Activated CD4-positive, alpha-beta T cell treated with anti-CD3 and anti-CD28 coated beads for 48 hours (primary cell): ENCODE results near the gene NSD2.

Experiments used
- DNase-seq: peaks from one replicate; pipeline ENCODE4 v3.0.0-alpha.2; 2020

Gene NSD2

DNA sequence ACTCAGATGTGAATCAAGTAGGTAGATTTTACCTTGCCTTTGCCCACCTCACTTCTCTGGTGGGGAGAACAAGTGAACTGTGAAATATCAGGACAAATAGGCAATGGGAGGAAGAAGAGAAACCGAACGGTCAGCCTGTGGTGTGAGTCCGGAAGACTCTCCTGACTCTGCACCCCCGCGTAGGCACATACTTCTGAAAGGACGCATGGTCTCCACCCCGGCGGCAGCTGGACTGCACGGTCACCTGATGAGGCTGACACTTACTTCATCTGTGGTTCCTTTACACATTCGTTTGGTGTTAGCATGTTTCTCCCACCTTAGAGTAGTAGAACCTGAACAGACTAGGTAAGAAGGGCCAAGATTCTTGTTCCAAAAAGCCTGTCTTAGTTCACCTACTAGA is 79.2 kb downstream of the NSD2 start:
- no peak for DNase-seq

DNA sequence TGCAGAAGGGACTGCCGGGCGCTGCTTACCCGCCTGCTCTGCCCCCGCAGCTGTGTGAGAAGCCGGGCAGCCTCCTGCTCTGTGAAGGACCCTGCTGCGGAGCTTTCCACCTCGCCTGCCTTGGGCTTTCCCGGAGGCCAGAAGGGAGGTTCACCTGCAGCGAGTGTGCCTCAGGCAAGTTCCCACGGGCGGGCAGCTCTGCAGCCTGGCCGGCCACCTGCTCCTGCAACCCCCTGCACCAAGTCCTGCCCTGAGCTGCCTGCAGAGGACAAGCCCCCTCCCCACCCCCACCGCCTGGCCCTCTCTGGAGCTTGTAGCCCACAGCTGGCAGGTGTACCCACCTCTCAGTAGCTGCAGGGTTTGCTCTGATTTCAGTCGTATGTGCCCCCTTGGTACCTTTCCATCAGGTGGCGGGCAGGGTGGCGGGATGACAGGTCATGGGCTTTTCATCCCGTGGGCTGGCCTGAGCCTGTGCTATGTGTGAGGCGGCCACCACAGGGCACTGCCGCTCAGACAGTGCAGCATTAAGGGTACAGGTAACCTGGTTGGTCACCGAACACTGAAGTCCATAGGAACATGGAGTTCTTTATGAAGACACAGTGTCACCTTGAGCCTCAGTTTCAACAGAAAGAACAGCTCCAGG is 81.0 kb downstream of the NSD2 start:
- no peak for DNase-seq

DNA sequence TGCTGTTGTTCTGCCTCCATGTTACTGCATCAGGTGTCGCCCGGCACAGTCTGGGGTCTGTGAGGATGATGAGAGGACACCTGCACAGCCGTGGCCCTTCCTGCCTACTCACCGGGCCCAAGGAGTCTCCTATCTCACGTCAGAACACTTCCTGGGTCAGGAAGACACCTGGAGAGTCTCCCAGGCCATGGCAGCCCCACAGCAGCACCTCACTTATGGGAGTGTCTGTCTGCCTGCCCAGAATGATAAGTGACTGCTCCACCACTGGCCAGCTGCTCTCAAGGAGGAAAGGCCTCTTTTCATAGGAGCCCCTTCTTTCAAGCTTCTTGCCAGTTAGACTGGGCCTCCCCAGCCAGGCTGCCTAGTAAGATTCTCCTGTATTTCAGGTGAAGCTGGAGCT is 81.5 kb downstream of the NSD2 start:
- DNase-seq = no peak

DNA sequence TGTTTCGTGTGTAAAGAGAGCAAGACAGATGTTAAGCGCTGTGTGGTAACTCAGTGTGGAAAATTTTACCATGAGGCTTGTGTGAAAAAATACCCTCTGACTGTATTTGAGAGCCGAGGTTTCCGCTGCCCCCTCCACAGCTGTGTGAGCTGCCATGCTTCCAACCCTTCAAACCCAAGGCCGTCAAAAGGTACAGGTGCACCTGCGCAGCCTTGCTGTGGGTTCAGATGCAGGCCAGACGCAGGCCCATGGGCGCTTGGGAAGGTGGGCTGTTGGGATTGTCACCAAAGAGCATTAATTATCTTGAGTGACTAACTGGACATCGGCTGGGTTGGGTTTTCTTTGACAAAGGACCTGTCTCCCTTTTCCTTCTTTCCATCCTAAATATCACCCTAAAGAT is 82.1 kb downstream of the NSD2 start:
- DNase-seq = no peak

DNA sequence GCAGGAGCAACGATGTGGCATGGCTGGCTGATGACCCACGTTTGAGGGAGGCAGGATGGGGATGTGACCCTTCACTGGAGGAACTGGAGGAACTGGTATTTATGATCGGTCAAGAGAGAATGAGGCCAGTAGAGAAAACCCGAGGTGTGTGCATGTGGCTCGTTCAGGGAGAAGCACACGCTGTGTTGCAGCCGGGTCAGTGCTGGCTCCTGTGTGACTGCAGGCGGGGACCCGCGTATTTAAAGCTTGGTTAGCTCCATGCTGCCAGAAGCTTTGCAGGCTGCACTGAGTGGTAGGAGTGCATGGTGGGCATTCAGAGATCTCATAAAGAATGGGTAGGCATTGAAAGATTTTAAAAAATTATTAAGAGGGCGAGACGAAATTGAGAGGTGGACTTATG is 85.4 kb downstream of the NSD2 start:
- DNase-seq = no peak

DNA sequence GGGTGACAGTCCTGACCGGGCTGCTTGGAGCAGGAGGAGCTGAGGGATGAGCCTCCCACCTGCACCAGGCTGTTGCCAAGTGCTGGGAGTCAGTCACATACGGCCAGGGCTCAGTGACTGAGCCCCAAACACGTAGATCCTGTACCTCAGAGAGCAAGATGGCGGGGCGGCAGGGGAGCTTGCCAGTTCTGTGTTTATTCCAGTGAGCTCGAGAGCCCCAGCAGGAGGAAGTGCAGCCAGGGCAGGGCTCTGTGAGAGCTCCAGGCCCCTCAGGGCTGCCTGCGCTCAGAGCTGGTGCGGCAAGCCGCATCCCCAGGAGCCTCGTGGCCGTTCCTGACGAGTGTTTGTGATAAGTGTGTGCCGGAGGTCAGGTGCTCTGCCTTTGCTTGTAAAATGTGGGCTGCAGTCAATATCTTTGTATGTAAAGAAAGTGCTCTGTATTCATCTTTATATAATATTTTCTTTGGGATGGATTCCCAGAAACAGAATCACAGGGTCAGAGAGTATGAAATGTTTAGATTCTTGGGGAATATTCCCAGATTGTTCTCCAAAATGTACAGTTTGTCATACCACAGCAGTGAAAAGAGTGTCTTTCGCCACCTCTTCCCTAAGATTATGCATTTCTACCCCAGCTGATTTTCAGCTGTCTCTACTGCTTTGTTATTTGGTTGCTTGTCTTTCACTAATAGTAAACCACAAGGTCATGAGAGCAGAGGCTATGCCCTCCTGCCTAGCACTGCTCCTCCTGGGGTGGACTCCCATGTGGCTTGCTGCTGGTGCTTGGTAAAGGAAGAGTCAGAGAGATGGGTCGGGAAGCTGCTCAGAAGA is 87.3 kb downstream of the NSD2 start:
- DNase-seq = no peak

DNA sequence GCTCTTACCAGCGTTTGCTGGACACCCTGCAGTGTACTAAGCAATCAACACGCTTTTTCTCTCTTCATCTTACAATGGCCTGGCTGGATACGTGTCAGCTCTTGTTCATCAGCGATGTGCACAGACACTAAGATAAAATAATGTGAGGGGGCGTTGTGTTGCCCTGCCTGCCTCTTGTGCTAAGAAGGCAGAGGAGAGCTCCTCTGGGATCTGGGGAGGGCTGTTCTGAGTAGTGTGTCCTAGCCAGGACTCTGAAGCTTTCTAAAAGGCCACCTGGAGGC is 87.9 kb downstream of the NSD2 start:
- DNase-seq = no peak

DNA sequence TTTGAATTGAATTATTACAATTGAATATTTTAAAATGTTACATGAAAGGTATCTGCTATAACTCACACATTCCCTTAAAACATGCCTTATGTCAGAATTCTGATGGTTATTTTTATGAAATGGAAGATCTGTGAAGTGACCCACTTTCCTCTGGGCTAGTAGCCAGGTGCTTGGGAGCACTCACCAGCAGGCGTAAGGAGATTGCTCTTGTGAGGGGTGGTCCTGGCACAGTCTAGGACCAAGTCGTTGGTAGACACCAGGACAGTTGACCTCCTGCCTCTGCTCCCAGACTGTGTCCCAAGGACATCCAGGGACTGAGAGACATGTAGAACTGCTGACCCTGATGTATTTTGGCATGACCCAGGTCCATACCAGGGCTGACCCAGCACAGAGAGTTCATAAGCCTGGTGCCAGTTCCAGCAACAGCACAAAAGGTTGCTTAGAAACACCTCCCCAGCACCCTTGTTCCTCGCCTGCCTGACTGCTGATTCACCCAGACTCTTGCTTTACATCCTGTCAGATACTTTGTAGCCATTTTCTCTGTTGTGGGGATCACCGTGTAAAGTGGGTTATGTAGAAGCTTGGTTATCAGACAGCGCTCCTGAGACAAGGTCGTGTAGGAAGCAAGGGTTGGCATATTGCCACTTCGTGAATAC is 89.1 kb downstream of the NSD2 start:
- DNase-seq = no peak

DNA sequence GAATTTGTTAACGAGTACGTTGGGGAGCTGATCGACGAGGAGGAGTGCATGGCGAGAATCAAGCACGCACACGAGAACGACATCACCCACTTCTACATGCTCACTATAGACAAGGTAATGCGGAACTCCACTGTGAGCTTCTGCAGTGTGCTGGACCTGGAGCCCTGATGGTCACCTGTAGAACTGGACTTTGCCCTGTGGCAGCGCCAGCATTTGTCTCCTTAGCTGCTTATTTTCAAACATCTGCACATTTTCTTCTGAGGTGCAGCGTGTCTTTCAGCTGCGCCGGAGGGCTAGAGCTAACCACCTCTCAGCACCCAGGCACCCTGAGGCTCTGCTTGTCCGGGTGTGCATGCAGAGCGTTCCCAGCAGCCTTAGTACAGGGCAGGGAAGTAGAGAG is 89.8 kb downstream of the NSD2 start:
- no peak for DNase-seq

DNA sequence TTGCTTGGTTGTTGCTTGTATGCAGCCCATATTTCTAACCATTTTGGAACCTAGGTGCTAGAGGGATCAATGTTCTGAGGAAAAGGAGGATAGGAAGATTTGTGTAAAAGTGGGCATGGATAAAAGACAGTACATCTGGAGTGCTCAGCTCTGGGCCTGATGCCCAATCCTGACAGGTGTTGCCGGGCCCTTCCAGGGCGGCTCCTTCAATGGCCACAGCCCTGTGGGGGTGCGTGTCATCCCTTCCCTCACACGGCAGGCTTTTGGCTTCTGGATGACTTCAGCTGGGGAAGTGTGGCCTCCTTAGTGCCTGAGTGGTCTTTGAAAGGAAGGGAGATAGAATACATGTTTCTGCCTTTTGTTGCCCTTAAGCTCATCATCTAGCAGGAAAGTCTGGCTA is 90.4 kb downstream of the NSD2 start:
- DNase-seq = no peak

DNA sequence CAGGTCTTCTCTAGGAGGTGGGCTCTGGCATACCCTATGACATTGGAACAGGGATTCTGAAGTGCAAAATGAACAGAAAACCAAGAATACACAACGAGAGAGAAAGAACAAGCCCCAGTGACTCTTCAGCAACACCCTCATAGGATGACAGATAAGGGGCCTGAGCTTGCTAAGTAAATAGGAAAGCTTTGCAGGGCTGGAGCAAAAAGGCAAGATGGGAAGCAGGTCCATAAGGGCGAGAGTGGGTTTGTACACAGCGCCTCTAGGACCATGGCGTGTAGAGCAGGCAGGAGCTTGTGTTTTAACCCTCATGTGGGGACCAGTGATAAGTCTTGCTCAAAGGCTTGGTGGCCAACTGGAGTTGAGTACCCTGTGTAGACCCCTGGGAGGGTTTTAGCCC is 91.8 kb downstream of the NSD2 start:
- no peak for DNase-seq

DNA sequence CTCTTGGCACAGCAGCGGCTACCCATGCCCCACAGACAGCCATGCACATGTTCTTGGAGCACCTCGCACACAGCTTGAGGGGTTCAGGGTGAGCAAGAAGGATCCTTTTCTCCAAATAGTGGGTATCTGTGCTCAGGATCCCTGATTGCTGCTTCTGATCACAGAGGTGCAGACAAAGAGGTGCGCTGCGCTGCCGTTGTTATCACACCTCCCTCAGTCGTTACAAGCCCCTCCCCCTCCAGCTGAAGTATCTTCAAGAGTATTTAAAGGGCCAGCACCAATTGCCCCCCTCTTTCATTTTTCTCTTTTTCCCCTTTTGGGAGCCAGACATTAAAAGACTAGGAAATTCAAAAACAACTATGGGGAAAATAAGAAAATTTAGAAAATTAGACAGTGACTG is 93.2 kb downstream of the NSD2 start:
- no peak for DNase-seq

DNA sequence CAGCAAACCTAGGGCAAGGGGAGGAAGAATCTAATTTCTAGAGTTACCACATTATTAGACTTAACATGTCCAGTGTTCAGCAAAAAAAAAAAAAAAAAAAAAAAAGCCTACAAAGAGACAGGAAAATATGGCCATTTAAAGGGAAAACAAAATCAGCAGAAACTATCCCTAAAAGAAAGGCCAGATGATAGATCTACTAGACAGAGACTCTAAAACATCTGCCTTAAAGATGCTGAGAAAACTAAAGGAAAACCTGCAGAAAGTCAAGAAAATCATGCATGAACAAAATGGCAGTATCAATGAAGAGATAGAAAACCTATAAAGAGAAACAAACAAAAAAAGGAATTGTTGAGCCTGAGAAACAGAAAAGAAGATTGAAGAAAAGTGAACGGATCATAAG is 93.8 kb downstream of the NSD2 start:
- no peak for DNase-seq

DNA sequence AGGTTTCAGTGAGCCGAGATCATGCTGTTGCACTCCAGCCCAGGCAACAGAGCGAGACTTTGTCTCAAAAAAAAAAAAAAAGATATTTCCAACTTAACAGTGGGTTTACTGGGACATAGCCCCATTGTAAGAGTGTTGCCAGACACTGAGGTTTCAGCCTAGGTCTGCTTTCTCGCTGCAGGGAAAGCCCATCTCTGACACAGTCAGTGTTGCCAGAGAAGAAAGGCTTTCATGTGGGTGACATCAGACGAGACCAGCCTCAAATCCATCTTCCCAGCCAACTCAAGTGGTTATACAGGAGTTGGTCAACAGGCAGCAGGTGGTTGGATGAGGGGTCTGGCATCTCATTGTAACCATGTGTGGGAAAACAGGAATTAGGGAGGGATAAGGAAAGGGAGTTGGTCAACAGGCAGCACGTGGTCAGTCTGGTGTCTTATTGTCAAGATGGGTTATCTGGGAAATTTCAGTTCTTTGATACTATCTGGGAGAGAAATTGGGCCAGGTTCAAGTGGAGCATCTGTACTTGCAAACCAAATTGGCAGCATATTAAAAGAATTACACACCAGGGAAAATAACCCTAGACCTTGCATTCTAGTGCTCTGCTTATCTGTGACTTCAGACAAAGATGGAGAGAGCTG is 96.4 kb downstream of the NSD2 start:
- no peak for DNase-seq

DNA sequence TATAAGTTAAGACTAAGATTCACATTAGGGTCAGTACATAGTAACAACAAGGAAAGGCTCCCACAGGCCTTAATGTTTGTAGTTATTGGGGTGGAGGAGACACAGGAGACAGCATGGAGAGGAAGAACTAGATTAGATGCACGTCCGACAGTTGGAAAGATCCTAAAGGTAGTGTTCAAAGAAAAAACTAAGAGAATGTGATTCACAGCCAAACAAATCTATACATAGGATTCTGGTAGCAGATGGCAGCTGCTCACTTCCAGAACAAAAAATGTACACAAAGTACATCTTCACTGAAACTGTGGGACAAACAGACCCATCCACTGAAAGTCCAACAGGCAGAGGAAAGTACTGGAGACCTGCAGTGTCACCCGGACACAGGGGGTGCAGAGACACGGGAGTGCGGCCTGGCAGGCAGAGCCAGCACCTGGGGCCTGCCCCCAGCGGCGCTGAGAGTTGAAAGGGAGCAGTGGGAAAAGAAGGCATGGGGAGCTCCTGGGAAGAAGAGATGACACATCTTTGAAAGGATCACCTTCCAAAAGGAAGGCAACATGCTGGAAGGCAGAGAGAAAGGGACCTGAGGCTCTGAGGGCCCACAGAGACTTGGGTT is 97.6 kb downstream of the NSD2 start:
- no peak for DNase-seq

DNA sequence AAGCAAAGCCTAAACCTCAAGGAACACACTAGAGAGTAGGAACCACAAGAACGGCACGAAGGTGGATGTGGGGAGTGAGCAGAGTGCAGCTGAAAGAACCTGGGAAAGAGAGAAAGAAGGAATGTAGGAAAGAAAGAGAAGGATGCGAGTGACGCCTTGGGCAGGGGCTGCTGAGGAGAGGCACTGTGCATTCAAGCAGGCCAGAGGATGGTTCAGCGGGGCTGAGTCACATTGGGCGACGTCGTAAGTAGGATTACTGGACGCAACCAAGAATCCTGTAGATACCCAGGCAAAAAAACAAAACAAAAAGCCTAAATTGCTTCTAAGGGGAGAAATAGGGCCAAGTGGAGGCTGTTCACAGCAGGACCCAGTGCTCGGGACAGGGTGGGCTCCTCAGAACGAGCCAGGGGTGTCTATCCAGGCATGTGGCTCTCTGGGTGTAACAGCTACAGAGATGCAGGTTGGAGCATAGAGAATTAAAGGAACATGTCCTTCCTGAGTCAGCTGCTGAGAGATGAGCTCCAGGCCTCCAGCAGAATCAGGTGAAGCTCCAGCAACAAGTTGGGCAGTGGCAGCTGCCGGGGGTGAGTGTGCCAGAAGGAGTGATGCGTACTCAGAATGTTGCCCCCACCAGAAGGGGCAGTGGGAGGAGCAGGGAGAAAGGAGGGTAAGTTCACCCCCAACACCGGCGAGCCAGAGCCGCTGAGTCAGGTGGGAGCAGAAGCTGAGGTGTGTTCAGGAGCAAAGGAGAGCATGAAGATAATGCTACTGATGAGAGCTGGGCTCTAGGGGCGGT is 98.9 kb downstream of the NSD2 start:
- DNase-seq = no peak

DNA sequence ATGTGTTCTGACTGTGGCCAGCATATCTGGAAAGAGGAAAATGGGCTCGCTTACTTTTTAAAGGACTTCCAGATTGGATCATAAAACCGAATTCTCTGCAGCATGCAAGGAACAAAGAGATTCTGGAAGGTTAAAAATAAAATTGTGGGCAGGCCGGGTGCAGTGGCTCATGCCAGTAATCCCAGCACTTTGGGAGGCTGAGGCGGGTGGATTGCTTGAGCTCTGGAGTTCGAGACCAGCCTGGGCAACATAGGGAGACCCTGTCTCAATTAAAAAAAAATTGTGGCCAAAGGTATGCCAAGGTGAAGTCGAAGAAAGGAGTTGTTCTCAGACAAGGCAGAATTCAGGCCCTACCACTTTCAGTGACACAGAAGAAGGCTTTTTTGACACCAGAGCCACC is 99.7 kb downstream of the NSD2 start:
- DNase-seq = no peak

DNA sequence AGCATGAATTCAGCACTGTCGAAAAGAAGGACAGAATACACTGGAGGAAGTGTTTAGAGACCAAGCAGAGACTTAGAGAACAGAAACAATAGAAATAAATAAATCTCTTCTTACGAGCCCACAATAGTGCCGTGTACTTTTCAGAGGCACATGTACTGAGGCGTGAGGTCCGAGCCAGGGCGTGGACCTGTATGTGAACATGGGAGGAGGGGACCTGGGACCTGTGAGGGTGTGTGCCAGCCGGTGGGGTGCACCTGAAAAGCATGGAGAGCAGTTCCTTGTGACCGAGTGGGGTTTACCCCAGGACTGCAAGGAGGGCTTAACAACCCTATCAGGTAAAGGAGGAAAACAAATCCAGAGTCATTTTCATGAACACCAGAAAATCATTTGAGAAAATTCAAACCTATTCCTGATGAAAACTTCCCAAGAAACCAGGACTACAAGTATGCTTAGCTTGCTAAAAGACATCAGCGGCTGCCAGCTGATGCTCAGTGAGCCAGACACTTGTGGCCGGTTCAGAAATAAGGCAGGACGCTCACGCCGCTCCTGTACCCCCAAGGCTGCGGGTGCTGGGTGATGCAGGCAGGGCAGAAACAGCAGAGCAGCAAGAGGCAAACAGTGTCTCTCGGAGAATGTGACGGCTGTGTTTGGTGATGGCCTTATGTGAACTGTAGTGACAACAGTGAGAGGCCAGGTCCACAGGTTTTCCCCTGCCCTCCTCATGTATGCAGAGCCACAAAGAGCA is 100.4 kb downstream of the NSD2 start:
- DNase-seq = no peak

DNA sequence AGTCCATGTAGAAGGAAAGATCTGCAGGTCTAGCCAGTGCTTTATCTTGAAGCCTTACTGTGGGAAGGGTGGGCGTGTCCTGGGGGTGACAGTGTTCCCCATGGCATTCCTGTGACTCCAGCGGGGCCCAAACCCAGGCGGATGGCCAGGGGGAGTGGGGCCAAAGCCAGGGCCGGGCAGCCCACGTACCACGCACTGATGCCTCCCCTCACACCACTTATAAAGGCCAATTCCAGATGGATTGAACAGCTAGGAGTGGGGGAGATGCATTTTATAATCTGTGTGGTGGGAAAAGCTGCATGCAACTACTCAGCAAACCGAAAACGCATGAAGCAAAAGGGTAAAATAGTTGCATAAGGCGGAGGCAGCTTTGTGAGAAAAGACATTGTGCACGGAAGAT is 101.2 kb downstream of the NSD2 start:
- no peak for DNase-seq

DNA sequence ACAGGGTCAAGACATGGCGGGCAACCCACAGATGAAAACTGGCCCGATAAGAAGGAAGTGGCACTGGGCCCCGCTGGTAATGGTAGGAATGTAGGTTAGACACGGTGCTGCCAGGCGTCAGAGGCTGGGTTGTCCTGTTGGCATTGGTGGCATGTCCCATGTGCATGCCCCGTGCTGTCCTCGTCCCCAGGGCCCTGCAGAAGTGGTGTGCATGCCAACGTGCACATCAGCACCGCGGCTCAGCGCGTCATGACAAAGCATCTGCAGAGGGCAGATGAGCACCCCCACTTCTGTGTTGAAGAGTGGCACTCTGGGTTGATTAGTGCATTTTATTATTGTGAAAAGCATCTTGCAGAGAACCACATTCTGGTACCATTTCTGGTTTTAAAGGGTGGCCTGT is 102.0 kb downstream of the NSD2 start:
- no peak for DNase-seq

DNA sequence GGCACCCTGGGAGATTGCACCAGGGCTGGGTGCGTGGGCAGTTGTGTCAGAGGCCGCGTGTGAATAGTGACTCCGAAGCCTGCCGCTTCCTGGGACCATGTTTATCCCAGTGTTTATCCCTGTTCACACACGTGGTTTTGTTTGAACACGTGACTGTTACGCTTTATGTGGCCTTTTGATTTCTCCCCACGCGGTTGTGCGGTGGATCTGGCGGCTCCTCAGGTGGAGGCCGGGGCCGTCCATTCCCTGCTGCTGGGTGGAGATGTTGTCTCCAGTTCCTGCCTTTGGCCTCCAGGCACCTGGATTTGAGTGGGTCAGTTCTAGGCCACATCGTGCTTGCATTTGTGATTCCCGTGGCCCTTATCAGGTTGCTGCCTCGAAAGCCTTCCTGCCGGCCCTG is 102.5 kb downstream of the NSD2 start:
- no peak for DNase-seq

DNA sequence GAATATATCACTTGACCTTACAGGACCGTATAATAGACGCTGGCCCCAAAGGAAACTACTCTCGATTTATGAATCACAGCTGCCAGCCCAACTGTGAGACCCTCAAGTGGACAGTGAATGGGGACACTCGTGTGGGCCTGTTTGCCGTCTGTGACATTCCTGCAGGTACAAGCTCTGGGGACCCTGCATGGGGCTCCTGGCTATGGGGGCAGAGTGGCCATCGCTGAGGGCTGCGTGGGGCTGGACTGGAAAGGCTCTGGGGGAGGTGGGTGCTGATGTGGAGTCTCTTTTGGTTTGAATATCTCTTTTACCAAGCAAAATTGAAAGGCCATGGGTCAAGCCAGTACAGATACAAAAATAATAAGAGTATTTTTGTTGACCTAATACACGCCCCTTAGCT is 103.6 kb downstream of the NSD2 start:
- DNase-seq = no peak
